HUES64 (cell line): Measurements from ENCODE around the gene TLR1. TPM values are rescaled to one million over a fixed set of nuclear protein-coding genes. Genes with fewer than 3 reads are reported as not detected.

Source experiments
- H3K27ac ChIP-seq: 2 replicates; pipeline ENCODE4 v1.7.0; 2013; ENCODE audit warnings: low read depth, low read length, inconsistent platforms
- H3K27me3 ChIP-seq: 2 replicates; pipeline ENCODE4 v1.6.1; 2013; ENCODE audit warnings: mild to moderate bottlenecking, low read length; ENCODE audit not compliant: insufficient read depth
- H3K36me3 ChIP-seq: 2 replicates; pipeline ENCODE4 v1.6.1; 2013; ENCODE audit warnings: mild to moderate bottlenecking, low read length; ENCODE audit not compliant: insufficient read depth
- H3K4me1 ChIP-seq: 2 replicates; pipeline ENCODE4 v1.6.1; 2013; ENCODE audit warnings: mild to moderate bottlenecking, low read length, moderate library complexity; ENCODE audit not compliant: insufficient read depth
- H3K4me3 ChIP-seq: 2 replicates; pipeline ENCODE4 v1.5.1; 2013; ENCODE audit warnings: mild to moderate bottlenecking, low read length, moderate library complexity
- H3K9ac ChIP-seq: 2 replicates; pipeline ENCODE4 v1.6.1; 2013; ENCODE audit warnings: mild to moderate bottlenecking, low read depth, low read length
- H3K9me3 ChIP-seq: 2 replicates; pipeline ENCODE4 v1.6.1; 2013; ENCODE audit warnings: low read depth, low read length; ENCODE audit not compliant: insufficient read depth
- WGBS: fragments of 150-250, 120-280 bp; methylation state at CpG from one replicate; pipeline ENCODE4 v1.1.7; 2013; ENCODE audit warnings: missing lambda C conversion rate; 5-methylcytosine and 5-hydroxymethylcytosine counted together
- polyA plus RNA-seq, 2 experiments: library from polyadenylated mRNA; stranded (reverse); fragments of 50-300 nt; gene quantifications; one replicate each; pipeline ENCODE4 v1.2.3, GENCODE V29; 2013

The TLR1 gene, protein sequence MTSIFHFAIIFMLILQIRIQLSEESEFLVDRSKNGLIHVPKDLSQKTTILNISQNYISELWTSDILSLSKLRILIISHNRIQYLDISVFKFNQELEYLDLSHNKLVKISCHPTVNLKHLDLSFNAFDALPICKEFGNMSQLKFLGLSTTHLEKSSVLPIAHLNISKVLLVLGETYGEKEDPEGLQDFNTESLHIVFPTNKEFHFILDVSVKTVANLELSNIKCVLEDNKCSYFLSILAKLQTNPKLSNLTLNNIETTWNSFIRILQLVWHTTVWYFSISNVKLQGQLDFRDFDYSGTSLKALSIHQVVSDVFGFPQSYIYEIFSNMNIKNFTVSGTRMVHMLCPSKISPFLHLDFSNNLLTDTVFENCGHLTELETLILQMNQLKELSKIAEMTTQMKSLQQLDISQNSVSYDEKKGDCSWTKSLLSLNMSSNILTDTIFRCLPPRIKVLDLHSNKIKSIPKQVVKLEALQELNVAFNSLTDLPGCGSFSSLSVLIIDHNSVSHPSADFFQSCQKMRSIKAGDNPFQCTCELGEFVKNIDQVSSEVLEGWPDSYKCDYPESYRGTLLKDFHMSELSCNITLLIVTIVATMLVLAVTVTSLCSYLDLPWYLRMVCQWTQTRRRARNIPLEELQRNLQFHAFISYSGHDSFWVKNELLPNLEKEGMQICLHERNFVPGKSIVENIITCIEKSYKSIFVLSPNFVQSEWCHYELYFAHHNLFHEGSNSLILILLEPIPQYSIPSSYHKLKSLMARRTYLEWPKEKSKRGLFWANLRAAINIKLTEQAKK
- polyA plus RNA-seq (2013, experiment 1 of 2): not detected
- polyA plus RNA-seq (2013, experiment 2 of 2): not detected

DNA sequence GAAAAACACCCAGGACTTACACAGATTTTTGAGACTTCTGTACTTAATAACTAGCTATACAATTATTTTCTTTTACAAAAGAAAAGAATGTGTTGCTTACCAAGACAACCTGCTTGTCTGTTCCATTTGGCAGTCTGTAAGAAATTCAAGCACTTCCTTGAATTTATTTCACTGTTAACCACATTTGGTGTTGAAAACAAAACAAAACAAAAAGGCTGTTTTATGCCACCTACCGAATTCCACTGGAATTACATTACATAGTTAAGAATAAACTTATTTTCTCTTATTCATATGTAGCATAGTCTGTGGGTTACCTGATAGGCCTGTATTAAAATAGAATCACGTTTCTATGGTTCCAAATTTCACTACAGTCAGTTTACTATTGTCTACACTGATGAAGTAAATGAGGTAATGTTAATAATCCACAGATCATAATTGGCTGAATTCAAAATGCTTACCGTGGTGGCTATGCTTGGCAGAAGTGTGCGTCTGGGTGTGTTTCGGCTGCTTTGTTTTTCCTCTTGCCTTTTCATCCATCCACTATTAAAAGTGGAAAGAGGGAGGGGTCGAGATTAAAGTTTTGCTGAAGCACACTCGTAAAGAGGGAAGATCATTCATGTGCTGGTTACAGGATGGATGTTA is at the start of gene TLR1:
TSS of gene TLR1 (minus strand) at position 138 of the 642 bp plus-strand sequence. CDS start 5,960 bp downstream, outside the sequence.
- Histone ChIP-seq H3K9ac (no peak within 1 kb of the TSS), H3K4me3 (no peak within 1 kb of the TSS), H3K27me3 (no peaks in the 10 kb centered on the region), H3K27ac (no peak within 1 kb of the TSS), H3K36me3 (no peaks in the 10 kb centered on the region), H3K4me1 (no peaks in the 10 kb centered on the region), H3K9me3 (peaks cover 28% of the 10 kb centered on the region)
- WGBS: 74% methylated on average over 4 of the region's 7 CpGs

DNA sequence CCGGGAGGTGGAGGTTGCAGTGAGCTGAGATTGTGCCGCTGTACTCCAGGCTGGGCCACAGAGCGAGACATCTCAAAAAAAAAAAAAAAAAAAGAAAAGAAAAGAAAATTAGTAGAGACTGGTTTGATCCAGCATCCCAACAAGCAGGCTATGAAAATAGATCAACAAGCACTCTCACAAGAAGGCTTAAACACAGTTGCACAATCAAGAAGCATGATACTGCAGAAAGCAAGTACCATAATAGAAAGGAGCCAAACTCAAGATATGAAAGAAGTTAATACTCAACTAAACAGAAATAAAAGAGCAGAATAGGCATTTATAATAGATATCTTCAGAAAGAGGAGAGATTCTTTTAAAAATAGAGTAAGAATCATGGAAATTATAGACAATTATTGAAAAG is 41.4 kb upstream of the TLR1 start:
- no peaks in the 10 kb centered on the region for H3K27me3 ChIP-seq
- H3K9ac ChIP-seq: no peak overlapping the region
- H3K27ac ChIP-seq: no peak overlapping the region
- no peaks in the 10 kb centered on the region for H3K36me3 ChIP-seq
- H3K4me1 ChIP-seq: no peaks in the 10 kb centered on the region
- WGBS: 98% methylated on average over 2 of the region's 3 CpGs
- H3K4me3 ChIP-seq: no peak overlapping the region
- H3K9me3 ChIP-seq: peaks cover 3% of the 10 kb centered on the region; the same call in 1 of the 2 replicates

DNA sequence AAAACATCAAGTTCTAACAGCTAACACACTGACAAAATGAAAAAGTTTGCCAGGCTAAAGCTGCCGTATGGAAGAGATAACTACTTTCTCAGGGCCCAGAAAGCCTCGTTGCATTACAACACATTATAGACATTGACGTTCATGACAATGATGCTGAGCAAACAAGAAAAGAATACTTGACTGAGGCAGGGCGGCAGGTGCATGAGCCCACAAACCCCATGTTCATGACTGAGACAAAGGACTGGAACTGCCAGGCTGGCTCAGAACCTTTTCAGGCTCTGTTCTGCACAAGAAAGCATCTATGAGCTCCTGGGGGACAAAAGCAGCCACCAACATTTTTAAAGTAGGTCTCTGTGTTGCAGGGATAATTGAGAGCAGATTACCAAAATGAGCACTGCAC is 38.4 kb upstream of the TLR1 start:
- H3K27ac ChIP-seq: no peak overlapping the region
- no peaks in the 10 kb centered on the region for H3K36me3 ChIP-seq
- H3K9me3 ChIP-seq: peaks cover 3% of the 10 kb centered on the region; the same call in 1 of the 2 replicates
- no peaks in the 10 kb centered on the region for H3K27me3 ChIP-seq
- H3K9ac ChIP-seq: no peak overlapping the region
- WGBS: 85% methylated on average over 4 of the region's 4 CpGs
- H3K4me3 ChIP-seq: no peak overlapping the region
- H3K4me1 ChIP-seq: no peaks in the 10 kb centered on the region

DNA sequence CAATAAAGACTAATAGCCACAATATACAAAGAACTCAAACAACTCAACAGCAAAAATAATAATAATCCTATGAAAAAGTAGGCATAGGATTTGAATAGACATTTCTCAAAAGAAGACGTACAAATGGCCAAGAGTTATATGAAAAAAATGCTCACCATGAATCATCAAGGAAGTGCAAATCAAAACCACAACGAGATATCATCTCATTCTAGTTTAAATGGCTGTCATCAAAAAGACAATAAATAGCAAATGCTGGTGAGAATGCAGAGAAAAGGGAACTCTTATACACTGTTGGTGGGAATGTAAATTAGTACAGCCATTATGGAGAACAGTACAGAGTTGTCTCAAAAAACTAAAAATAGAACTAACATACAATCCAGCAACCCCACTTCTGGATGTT is 33.3 kb upstream of the TLR1 start:
- Histone ChIP-seq H3K9ac (no peak overlapping the region), H3K4me3 (no peak overlapping the region), H3K36me3 (no peaks in the 10 kb centered on the region), H3K27ac (no peak overlapping the region), H3K27me3 (no peaks in the 10 kb centered on the region), H3K4me1 (no peaks in the 10 kb centered on the region), H3K9me3 (0 out of 2 replicates have a peak, but pooled peaks cover 5% of the 10 kb centered on the region)
- WGBS: no CpG with 5 or more reads among the region's 2 CpGs

DNA sequence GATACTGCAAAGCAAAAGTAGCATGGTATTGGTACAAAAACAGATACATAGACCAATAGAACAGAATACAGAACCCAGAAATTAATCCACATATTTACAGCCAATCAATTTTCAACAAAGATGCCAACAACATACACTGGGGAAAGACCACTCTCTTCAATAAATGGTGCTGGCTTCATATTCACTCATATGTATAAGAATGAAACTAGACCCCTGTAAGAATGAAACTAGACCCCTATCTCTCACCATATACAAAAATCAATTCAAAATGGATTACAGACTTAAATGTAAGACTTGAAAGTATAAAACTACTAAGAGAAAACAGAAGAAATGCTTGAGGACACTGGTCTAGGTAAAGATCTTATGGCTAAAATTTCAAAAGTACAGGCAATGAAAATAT is 32.7 kb upstream of the TLR1 start:
- no peaks in the 10 kb centered on the region for H3K4me1 ChIP-seq
- H3K4me3 ChIP-seq: no peak overlapping the region
- no peaks in the 10 kb centered on the region for H3K36me3 ChIP-seq
- no peak overlapping the region for H3K27ac ChIP-seq
- no peaks in the 10 kb centered on the region for H3K27me3 ChIP-seq
- 0 out of 2 replicates have a peak, but pooled peaks cover 5% of the 10 kb centered on the region for H3K9me3 ChIP-seq
- H3K9ac ChIP-seq: no peak overlapping the region

DNA sequence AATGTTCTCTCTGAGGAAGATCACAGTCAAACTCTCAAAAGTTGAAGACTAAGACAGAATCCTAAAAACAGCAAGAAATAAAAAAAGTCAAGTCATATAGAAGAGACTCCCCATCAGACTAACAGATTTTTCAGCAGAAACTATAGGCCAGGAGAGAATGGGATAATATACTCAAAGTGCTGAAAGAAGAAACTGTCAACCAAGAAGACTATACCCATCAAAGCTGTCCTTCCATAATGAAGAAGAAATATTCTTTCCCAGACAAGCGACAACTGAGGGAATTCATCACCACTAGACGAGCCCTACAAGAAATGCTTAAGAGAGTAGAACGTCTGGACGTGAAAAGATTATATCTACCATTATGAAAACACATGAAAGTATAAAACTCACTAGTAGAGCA is 30.0 kb upstream of the TLR1 start:
- Histone ChIP-seq H3K27ac (no peak overlapping the region), H3K9me3 (peaks cover 5% of the 10 kb centered on the region; the same call in 1 of the 2 replicates), H3K4me1 (no peaks in the 10 kb centered on the region), H3K27me3 (no peaks in the 10 kb centered on the region), H3K4me3 (no peak overlapping the region), H3K9ac (no peak overlapping the region), H3K36me3 (no peaks in the 10 kb centered on the region)
- WGBS: 91% methylated on average over 2 of the region's 4 CpGs

DNA sequence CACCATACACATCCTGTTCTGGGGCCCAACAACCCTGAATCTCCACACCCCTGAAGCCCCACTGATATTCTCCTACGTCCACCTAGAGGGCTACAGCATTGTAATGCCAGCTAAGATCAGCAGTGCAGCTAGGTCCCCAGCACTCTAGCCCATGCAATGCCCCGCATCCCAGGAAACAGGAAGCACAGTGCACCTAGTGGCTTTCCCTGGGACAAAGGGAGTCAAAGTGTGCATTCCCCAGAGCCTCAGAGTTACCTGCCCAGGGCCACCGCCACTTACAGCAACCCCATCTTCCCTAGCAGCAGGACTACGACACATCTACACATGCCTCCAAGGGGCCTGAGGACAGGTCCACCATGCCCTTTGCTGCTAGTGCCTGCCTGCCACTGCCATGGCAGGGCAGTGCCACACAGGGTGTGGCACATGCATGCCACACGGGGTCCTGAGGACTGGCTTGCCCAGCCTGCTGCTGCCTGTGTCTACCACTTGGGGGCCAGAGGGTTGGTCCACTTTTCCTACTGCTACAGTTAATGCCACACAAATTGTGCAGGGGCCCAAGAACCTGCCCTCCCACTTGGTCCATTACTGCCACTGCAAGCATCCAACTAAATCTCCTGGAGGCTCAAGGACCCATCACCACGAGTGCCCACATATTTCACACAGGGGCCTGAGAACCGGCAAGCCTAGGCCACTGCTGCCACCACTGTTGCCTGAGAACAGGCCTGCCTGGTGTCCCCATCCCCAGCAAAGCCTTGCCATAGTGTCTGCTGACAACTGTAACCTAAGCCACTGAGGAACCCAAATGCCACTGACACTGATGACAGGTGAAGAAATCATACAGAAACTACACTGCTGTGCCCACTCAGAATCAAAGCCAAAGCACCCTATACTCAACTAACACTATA is 28.3 kb upstream of the TLR1 start:
- WGBS: 91% methylated on average over 7 of the region's 7 CpGs
- no peaks in the 10 kb centered on the region for H3K4me1 ChIP-seq
- no peak overlapping the region for H3K9ac ChIP-seq
- H3K27ac ChIP-seq: no peak overlapping the region
- H3K27me3 ChIP-seq: no peaks in the 10 kb centered on the region
- H3K36me3 ChIP-seq: no peaks in the 10 kb centered on the region
- peaks cover 5% of the 10 kb centered on the region; the same call in 1 of the 2 replicates for H3K9me3 ChIP-seq
- no peak overlapping the region for H3K4me3 ChIP-seq

DNA sequence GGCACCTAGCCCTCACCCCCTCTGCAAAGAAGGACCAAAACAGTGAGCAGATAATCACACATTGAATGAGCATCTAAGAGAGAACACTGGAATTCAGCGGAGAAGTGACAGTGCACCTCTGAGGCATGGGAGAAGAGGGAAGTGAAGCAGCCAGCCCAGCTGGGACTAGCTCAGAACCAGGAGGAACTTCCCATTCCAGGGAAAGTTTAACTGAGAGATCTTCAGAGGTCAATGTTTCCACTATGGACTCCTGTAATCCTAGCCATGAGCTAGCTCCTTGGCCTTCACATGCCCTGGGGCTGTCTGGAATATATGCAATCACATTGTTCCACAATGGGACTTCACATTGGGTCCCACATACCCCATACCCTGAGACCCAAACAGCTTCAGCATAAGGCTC is 27.6 kb upstream of the TLR1 start:
- Histone ChIP-seq H3K27ac (no peak overlapping the region), H3K27me3 (no peaks in the 10 kb centered on the region), H3K9ac (no peak overlapping the region), H3K4me3 (no peak overlapping the region), H3K9me3 (peaks cover 5% of the 10 kb centered on the region; the same call in 1 of the 2 replicates), H3K36me3 (no peaks in the 10 kb centered on the region), H3K4me1 (no peaks in the 10 kb centered on the region)
- 97% methylated on average over 1 of the region's 1 CpG for WGBS

DNA sequence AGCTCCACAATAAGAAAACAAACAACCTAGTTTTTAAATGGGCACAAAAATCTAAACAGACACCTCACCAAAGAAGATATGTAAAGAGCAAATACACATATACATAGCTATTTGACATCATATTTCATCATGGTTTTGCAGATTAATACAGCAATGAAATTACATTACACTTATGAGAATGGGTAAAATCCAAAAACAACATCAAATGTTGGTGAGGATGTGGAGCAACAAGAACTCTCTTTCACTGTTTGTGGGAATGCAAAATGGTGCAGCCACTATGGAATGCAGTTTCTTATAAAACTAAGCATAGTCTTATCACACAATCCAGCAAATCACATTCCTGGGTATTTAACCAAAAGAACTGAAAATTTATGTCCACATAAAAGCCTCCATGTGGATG is 27.1 kb upstream of the TLR1 start:
- H3K4me1 ChIP-seq: no peaks in the 10 kb centered on the region
- no peak overlapping the region for H3K27ac ChIP-seq
- H3K9ac ChIP-seq: no peak overlapping the region
- peaks cover 5% of the 10 kb centered on the region; the same call in 1 of the 2 replicates for H3K9me3 ChIP-seq
- H3K27me3 ChIP-seq: no peaks in the 10 kb centered on the region
- no peaks in the 10 kb centered on the region for H3K36me3 ChIP-seq
- H3K4me3 ChIP-seq: no peak overlapping the region

DNA sequence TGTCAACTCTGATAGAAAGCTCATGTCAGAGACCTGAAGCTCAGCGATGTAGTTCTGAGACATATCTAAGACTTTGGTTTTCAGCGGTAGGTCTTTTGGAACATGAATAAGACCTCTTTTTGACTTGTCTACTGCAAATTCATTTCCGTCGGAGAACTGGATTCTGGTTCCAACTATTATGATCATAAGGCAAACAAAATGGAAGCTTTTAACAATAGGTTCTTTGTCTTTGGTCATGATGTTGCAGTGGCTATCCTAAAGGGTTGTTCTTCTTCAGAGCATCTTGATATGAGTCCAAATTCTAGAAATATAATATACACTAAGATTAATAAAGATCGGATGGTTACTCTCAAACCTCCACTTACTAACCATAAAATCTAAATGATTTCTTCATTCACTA is 24.6 kb upstream of the TLR1 start:
- H3K36me3 ChIP-seq: no peaks in the 10 kb centered on the region
- no peak overlapping the region for H3K27ac ChIP-seq
- 98% methylated on average over 4 of the region's 5 CpGs for WGBS

More for the DNA sequence above, 24.6 kb upstream of the TLR1 start:
- Histone ChIP-seq H3K27me3 (no peaks in the 10 kb centered on the region), H3K4me1 (no peaks in the 10 kb centered on the region), H3K9ac (no peak overlapping the region), H3K9me3 (no peaks in the 10 kb centered on the region; the same call in 1 of the 2 replicates), H3K4me3 (no peak overlapping the region)
